B cell (primary cell): ENCODE results near the gene MPST. TPM values are rescaled to one million over a fixed set of nuclear protein-coding genes. Genes with fewer than 3 reads are reported as not detected.

ENCODE experiments used
- ATAC-seq: fragments of 200-7000 bp; cut with Tn5 transposase; one replicate; pipeline ENCODE4 v1.10.0; 2021; ENCODE audit warnings: low read depth, mild to moderate bottlenecking, moderate number of reproducible peaks, moderate library complexity
- CTCF ChIA-PET: fragments of 350-600 bp; sonication (Branson Sonifier 250); formaldehyde crosslinking; loops from one replicate; lab custom pipeline; 2021; ENCODE audit warnings: antibody characterized with exemption, inconsistent platforms; lab: Charles Lee
- POLR2A ChIA-PET: fragments of 350-600 bp; sonication (Branson Sonifier 250); formaldehyde crosslinking; loops from one replicate; lab custom pipeline; 2021; ENCODE audit warnings: antibody characterized with exemption; lab: Charles Lee
- DNase-seq: peaks from one replicate; pipeline ENCODE4 v3.0.0; 2013
- H2AFZ ChIP-seq: 2 replicates; pipeline ENCODE4 v1.6.1; 2012; ENCODE audit warnings: mild to moderate bottlenecking, low read depth, low read length; ENCODE audit not compliant: insufficient read depth, poor library complexity, severe bottlenecking
- H3K27ac ChIP-seq, 2 donors: 1 replicate in 1 of 2; 2 replicates in 1 of 2; pipeline ENCODE4 v1.5.1; 2012 to 2013; ENCODE audit warnings: low read length in 2 of 2, mild to moderate bottlenecking in 2 of 2, moderate library complexity in 1 of 2
- H3K27me3 ChIP-seq, 4 experiments: fragments of 200-600 bp in 1 of 4; sonication (generic) in 1 of 4; replicated peaks in 1 of 4; 1 replicate in 2 of 4; 2 replicates in 2 of 4; pipeline versions ENCODE4 v1.6.1 to v1.7.0; 2013 to 2016; ENCODE audit warnings: low read length in 3 of 4, mild to moderate bottlenecking in 2 of 4, mixed read lengths in 1 of 4, moderate library complexity in 1 of 4; ENCODE audit not compliant: insufficient read depth in 4 of 4, control insufficient read depth in 3 of 4; ENCODE audit errors: control extremely low read depth in 1 of 4
- H3K36me3 ChIP-seq, 2 experiments: replicated peaks in 1 of 2; 1 replicate in 1 of 2; 2 replicates in 1 of 2; pipeline versions ENCODE4 v1.6.1 to v1.7.1; 2013; ENCODE audit warnings: low read length in 1 of 2; ENCODE audit not compliant: insufficient read depth in 2 of 2, control insufficient read depth in 1 of 2; ENCODE audit errors: control extremely low read depth in 1 of 2, extremely low read depth in 1 of 2
- H3K4me1 ChIP-seq, 2 donors: fragments of 200-600 bp in 1 of 2; sonication (generic) in 1 of 2; 1 replicate in 1 of 2; 2 replicates in 1 of 2; pipeline versions ENCODE4 v1.5.1 to v1.6.1; 2013 to 2017; ENCODE audit warnings: low read length in 2 of 2; ENCODE audit not compliant: control insufficient read depth in 2 of 2, insufficient read depth in 2 of 2
- H3K4me2 ChIP-seq: replicated peaks from 2 replicates; pipeline ENCODE3; 2012; ENCODE audit warnings: mild to moderate bottlenecking, low read depth, low read length; ENCODE audit not compliant: poor library complexity, severe bottlenecking
- H3K4me3 ChIP-seq, 5 experiments: fragments of 200-600 bp in 1 of 5; sonication (generic) in 1 of 5; 1 replicate in 3 of 5; 2 replicates in 2 of 5; pipeline versions ENCODE4 v1.5.1 to v1.7.0; 2011 to 2016; ENCODE audit warnings: low read length in 4 of 5, mild to moderate bottlenecking in 4 of 5, low read depth in 2 of 5, control low read depth in 1 of 5, moderate library complexity in 1 of 5; ENCODE audit not compliant: insufficient read depth in 1 of 5; ENCODE audit errors: control extremely low read depth in 1 of 5, extremely low read depth in 1 of 5
- H3K79me2 ChIP-seq: fragments of 200-600 bp; sonication (generic); one replicate; pipeline ENCODE4 v1.6.0; 2016; ENCODE audit warnings: low read length; ENCODE audit not compliant: control insufficient read depth, insufficient read depth
- H3K9ac ChIP-seq: fragments of 200-600 bp; sonication (generic); 2 replicates; pipeline ENCODE4 v1.6.1; 2017; ENCODE audit warnings: mild to moderate bottlenecking, low read length, moderate library complexity
- H3K9me3 ChIP-seq, 3 donors: one replicate each; pipeline versions ENCODE4 v1.6.1 to v1.7.1; 2013; ENCODE audit warnings: low read length in 2 of 3; ENCODE audit not compliant: control insufficient read depth in 2 of 3, insufficient read depth in 1 of 3; ENCODE audit errors: control extremely low read depth in 1 of 3
- H4K20me1 ChIP-seq: 2 replicates; pipeline ENCODE4 v1.6.0; 2012; ENCODE audit warnings: mild to moderate bottlenecking, low read length; ENCODE audit not compliant: insufficient read depth, control insufficient read depth, poor library complexity, severe bottlenecking
- H3K27ac Mint-ChIP-seq: one replicate; pipeline ENCODE4 v1.8.0; 2021; ENCODE audit warnings: mixed read lengths
- H3K27me3 Mint-ChIP-seq: one replicate; pipeline ENCODE4 v1.8.0; 2021; ENCODE audit warnings: mixed read lengths
- H3K4me1 Mint-ChIP-seq: one replicate; pipeline ENCODE4 v1.8.0; 2021; ENCODE audit warnings: mixed read lengths
- H3K4me3 Mint-ChIP-seq: one replicate; pipeline ENCODE4 v1.8.0; 2021; ENCODE audit warnings: mixed read lengths
- H3K9me3 Mint-ChIP-seq: one replicate; pipeline ENCODE4 v1.8.0; 2022; ENCODE audit warnings: mixed read lengths; ENCODE audit not compliant: insufficient read depth
- EZH2 ChIP-seq: IDR thresholded peaks from 2 replicates; pipeline ENCODE4 v1.6.1; 2012; ENCODE audit warnings: borderline replicate concordance, low read depth, mild to moderate bottlenecking, moderate library complexity, low read length; ENCODE audit not compliant: insufficient read depth, poor library complexity, severe bottlenecking
- WGBS: methylation state at CpG from one replicate; pipeline ENCODE4 v1.1.5; 2013; ENCODE audit warnings: missing lambda C conversion rate; ENCODE audit not compliant: insufficient coverage; 5-methylcytosine and 5-hydroxymethylcytosine counted together
- intact Hi-C: fragments of 100-400 bp; cut with micrococcal nuclease; formaldehyde crosslinking; loops from one replicate; pipeline ENCODE4 v1.10.0; 2022
- polyA plus RNA-seq: library from polyadenylated mRNA; depleted of rRNA; stranded (reverse); fragments of >200 nt; gene quantifications from 2 replicates; pipeline ENCODE4 v1.2.3, GENCODE V29; 2012
- total RNA-seq, 2 donors: library from RNA; stranded (reverse); fragments of 120-200 nt in 1 of 2; gene quantifications; 1 replicate in 1 of 2; 2 replicates in 1 of 2; pipeline versions ENCODE4 v1.2.3 to v1.2.4, GENCODE V29; 2013 to 2022
- TF ChIP-seq, protein P1 (sequence below): fragments of 200-600 bp; IDR thresholded peaks from one replicate; pipeline ENCODE4 v1.8.0; 2022; ENCODE audit warnings: antibody characterized with exemption, mild to moderate bottlenecking

MPST gene
- total and polyA plus RNA-seq, 2 donors (not counting 1 experiment from before 2014, with no cell fraction given) = 11.2 to 17.7 TPM

DNA sequence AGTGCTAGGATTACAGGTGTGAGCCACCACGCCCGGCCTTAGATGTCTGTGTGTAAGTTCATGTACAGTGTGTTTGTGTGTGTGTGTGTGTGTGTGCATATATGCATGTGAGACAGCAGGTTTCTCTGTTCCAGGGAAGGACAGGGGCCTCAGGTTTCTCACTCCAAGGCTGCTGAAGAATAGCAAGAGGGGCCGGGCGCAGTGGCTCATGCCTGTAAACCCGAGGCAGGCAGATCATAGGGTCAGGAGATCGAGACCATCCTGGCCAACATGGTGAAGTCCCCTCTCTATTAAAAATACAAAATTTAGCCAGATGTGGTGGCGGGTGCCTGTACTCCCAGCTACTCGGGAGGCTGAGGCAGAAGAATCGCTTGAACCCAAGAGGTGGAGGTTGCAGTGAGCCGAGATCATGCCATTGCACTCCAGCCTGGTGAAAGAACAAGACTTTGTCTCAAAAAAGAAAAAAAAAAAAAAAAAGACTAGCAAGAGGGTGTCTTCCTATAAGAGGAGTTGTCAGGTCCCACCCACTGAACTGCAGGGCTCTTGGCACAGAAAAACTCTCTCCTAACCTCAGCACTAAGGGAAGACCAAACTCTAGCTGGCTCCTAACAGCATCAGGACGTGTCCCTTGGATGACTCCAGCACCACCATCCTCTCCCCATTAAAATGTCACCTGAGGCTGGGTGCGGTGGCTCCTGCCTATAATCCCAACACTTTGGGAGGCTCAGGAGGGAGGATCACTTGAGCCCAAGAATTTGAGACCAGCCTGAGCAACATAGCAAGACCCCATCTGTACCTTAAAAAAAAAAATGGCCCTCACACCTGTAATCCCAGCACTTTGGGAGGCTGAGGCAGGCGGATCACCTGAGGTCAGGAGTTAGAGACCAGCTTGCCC is 40.3 kb upstream of the MPST start:
- Histone ChIP-seq H3K4me1 (peaks cover 0 to 11% of the 10 kb centered on the region in 2 donors), H3K79me2 (no peaks in the 10 kb centered on the region), H2AFZ (no peak overlapping the region), H3K9me3 (no peaks in the 10 kb centered on the region), H4K20me1 (no peaks in the 10 kb centered on the region), H3K27ac (no peak overlapping the region), H3K4me2 (no peak overlapping the region), H3K4me3 (no peak overlapping the region), H3K9ac (no peak overlapping the region), H3K27me3 (peaks cover 0 to 14% (median 2%) of the 10 kb centered on the region in 4 experiments), H3K36me3 (no peaks in the 10 kb centered on the region)
- Mint-ChIP-seq H3K4me1 (peaks cover 9% of the 10 kb centered on the region), H3K9me3 (no peaks in the 10 kb centered on the region), H3K27ac (no peak overlapping the region), H3K27me3 (peaks cover 3% of the 10 kb centered on the region), H3K4me3 (no peak overlapping the region)
- intact Hi-C loops = loop anchor here (2.0 to 5.0 kb wide), 3 partner anchors 218 to 452 kb away; partner anchors contain the start of gene EIF3D
- CTCF ChIA-PET = interaction anchor here (0.7 to 9.6 kb wide), 8 partner anchors 11 to 435 kb away, joined by 3 to 62 read pairs (median 15); partner anchors contain the start of gene IFT27
- DNase-seq = no peak
- ATAC-seq = no peak
- POLR2A ChIA-PET = interaction anchor here (0.7 kb wide), 2 partner anchors 87 to 123 kb away, joined by 3 to 5 read pairs; no protein-coding TSS in a partner anchor
- TF ChIP-seq, protein P1, sequence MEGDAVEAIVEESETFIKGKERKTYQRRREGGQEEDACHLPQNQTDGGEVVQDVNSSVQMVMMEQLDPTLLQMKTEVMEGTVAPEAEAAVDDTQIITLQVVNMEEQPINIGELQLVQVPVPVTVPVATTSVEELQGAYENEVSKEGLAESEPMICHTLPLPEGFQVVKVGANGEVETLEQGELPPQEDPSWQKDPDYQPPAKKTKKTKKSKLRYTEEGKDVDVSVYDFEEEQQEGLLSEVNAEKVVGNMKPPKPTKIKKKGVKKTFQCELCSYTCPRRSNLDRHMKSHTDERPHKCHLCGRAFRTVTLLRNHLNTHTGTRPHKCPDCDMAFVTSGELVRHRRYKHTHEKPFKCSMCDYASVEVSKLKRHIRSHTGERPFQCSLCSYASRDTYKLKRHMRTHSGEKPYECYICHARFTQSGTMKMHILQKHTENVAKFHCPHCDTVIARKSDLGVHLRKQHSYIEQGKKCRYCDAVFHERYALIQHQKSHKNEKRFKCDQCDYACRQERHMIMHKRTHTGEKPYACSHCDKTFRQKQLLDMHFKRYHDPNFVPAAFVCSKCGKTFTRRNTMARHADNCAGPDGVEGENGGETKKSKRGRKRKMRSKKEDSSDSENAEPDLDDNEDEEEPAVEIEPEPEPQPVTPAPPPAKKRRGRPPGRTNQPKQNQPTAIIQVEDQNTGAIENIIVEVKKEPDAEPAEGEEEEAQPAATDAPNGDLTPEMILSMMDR = no peak
- TF ChIP-seq EZH2 = no peak
- WGBS = 100% methylated on average over 8 of the region's 13 CpGs
